CD4-positive, alpha-beta memory T cell (primary cell): Measurements from ENCODE around the gene SPHK1. TPM values are rescaled to one million over a fixed set of nuclear protein-coding genes. Genes with fewer than 3 reads are reported as not detected.

ENCODE experiments used
- CTCF ChIA-PET: fragments of 350-600 bp; sonication (Branson Sonifier 250); formaldehyde crosslinking; loops from one replicate; lab custom pipeline; 2021; ENCODE audit warnings: inconsistent platforms; ENCODE audit not compliant: partially characterized antibody; lab: Charles Lee
- POLR2A ChIA-PET: fragments of 350-600 bp; sonication (Branson Sonifier 250); formaldehyde crosslinking; loops from one replicate; lab custom pipeline; 2021; ENCODE audit not compliant: partially characterized antibody; lab: Charles Lee
- DNase-seq, 5 donors: peaks; one replicate each; pipeline versions ENCODE4 v3.0.0 to v3.0.0-alpha.2; 2020 to 2022; ENCODE audit warnings: mixed read lengths in 1 of 5
- H3K27ac ChIP-seq: one replicate; pipeline ENCODE4 v1.7.0; 2013; ENCODE audit warnings: low read depth, low read length
- H3K27me3 ChIP-seq: 2 replicates; pipeline ENCODE4 v1.7.0; 2013; ENCODE audit warnings: mild to moderate bottlenecking, low read length, moderate library complexity; ENCODE audit not compliant: insufficient read depth
- H3K36me3 ChIP-seq: 2 replicates; pipeline ENCODE4 v1.7.0; 2013; ENCODE audit warnings: mild to moderate bottlenecking, low read length, moderate library complexity; ENCODE audit not compliant: insufficient read depth
- H3K4me1 ChIP-seq: 2 replicates; pipeline ENCODE4 v1.7.0; 2013; ENCODE audit warnings: mild to moderate bottlenecking, low read length, moderate library complexity; ENCODE audit not compliant: insufficient read depth
- H3K4me3 ChIP-seq, 2 donors: one replicate each; pipeline ENCODE4 v1.7.0; 2013; ENCODE audit warnings: low read length in 2 of 2, mild to moderate bottlenecking in 1 of 2
- H3K9me3 ChIP-seq, 2 donors: one replicate each; pipeline ENCODE4 v1.7.0; 2013; ENCODE audit warnings: low read length in 2 of 2, control low read depth in 1 of 2; ENCODE audit not compliant: control insufficient read depth in 1 of 2
- H3K27ac Mint-ChIP-seq, 7 donors: one replicate each; pipeline ENCODE4 v1.8.0; 2020 to 2021; ENCODE audit warnings: mixed read lengths in 7 of 7, mild to moderate bottlenecking in 6 of 7, inconsistent platforms in 3 of 7, moderate library complexity in 3 of 7
- H3K27me3 Mint-ChIP-seq, 2 donors: one replicate each; pipeline ENCODE4 v1.8.0; 2020 to 2021; ENCODE audit warnings: mixed read lengths in 2 of 2
- H3K36me3 Mint-ChIP-seq, 2 donors: one replicate each; pipeline ENCODE4 v1.8.0; 2020 to 2021; ENCODE audit warnings: mixed read lengths in 2 of 2, inconsistent platforms in 1 of 2, mild to moderate bottlenecking in 1 of 2
- H3K4me1 Mint-ChIP-seq, 4 donors: one replicate each; pipeline ENCODE4 v1.8.0; 2020 to 2021; ENCODE audit warnings: mixed read lengths in 4 of 4, mild to moderate bottlenecking in 1 of 4
- H3K4me3 Mint-ChIP-seq, 8 donors: one replicate each; pipeline ENCODE4 v1.8.0; 2020 to 2021; ENCODE audit warnings: mixed read lengths in 8 of 8, mild to moderate bottlenecking in 7 of 8, moderate library complexity in 6 of 8, inconsistent platforms in 3 of 8
- H3K9me3 Mint-ChIP-seq, 8 donors: one replicate each; pipeline ENCODE4 v1.8.0; 2020 to 2021; ENCODE audit warnings: mixed read lengths in 8 of 8, mild to moderate bottlenecking in 5 of 8, inconsistent platforms in 3 of 8, moderate library complexity in 1 of 8
- intact Hi-C: fragments of 100-400 bp; cut with micrococcal nuclease; formaldehyde crosslinking; loops from one replicate; pipeline ENCODE4 v1.15.1; 2023
- polyA plus RNA-seq, 2 donors: library from polyadenylated mRNA; unstranded; fragments of 300-500 nt; fragmentation: Illumina TruSeq; gene quantifications; one replicate each; pipeline ENCODE4 v1.2.3, GENCODE V29; 2021
- total RNA-seq, 2 experiments: library from RNA; stranded (reverse); gene quantifications; one replicate each; pipeline ENCODE4 v1.2.3, GENCODE V29; 2021

SPHK1 gene
- total and polyA plus RNA-seq, 4 experiments from 2014 or later: 0.29 to 0.70 (median 0.67) TPM; not detected in 1

DNA sequence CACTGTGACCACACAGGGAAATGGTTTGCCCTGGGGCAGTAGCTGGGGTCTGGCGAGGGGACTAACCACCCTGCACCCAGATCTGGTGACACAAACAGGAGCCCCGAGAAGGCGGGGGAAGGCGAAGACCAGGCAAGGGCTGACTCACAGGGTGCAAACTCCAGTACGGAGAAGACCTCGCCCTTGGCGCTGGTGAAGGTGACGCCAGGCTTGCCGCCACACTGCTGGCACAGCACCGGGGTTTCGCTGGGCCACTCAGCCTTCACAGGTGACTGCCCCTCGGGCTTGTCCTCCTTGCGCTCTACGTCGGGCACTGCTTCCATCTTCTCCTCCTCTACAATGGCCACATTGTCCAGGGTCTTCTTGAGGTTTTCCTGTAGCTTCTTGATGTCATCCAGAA lies 11.6 kb downstream of the SPHK1 start:
- H3K27me3 ChIP-seq: no peaks in the 10 kb centered on the region
- Mint-ChIP-seq H3K4me1 (peaks cover 0 to 4% (median 2%) of the 10 kb centered on the region in 4 donors), H3K27me3 (no peaks in the 10 kb centered on the region), H3K27ac (no peak overlapping the region), H3K36me3 (peaks cover 29 to 52% of the 10 kb centered on the region in 2 donors), H3K9me3 (no peaks in the 10 kb centered on the region), H3K4me3 (no peak overlapping the region)
- no peaks in the 10 kb centered on the region for H3K9me3 ChIP-seq
- ChIA-PET CTCF (interaction anchor here (3.8 to 8.4 kb wide), 4 partner anchors 9 to 382 kb away, joined by 20 to 225 read pairs (median 85); partner anchors contain the start of genes QRICH2 and SPHK1), POLR2A (interaction anchor here (3.6 kb wide), 1 partner anchor 11 kb away, joined by 18 read pairs; the partner anchor contains the start of gene SPHK1)
- intact Hi-C loops: no loop called here
- H3K27ac ChIP-seq: no peak overlapping the region
- no peaks in the 10 kb centered on the region for H3K4me1 ChIP-seq
- no peak overlapping the region for H3K4me3 ChIP-seq
- no peak for DNase-seq
- peaks cover 62% of the 10 kb centered on the region for H3K36me3 ChIP-seq

DNA sequence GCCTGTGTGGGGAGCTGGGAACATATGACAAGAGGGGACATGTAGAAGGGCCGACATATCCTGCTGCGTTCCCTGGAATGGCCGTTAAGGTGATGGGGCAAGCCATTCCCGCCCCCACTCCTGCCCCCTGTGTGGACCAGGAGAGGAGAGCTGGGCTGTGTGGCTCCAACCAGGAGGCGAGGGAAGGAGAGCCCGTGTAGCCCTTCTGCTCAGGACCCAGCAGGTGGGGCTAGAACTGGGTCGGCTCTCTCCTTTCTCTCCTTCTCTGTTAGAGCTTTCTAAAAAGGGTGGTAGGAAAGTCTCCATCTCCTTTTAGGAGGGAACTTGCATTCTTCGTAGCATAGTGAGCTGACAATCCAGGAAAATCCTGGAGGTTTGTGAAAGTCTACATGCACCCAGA lies 12.8 kb downstream of the SPHK1 start:
- no peak overlapping the region for H3K4me3 Mint-ChIP-seq
- peaks cover 38 to 56% of the 10 kb centered on the region in 2 donors for H3K36me3 Mint-ChIP-seq
- intact Hi-C loops: no loop called here
- H3K27ac Mint-ChIP-seq: no peak overlapping the region
- no peaks in the 10 kb centered on the region for H3K9me3 ChIP-seq
- H3K4me1 ChIP-seq: no peaks in the 10 kb centered on the region
- H3K9me3 Mint-ChIP-seq: no peaks in the 10 kb centered on the region
- no peaks in the 10 kb centered on the region for H3K27me3 Mint-ChIP-seq
- H3K4me1 Mint-ChIP-seq: peaks cover 0 to 4% (median 2%) of the 10 kb centered on the region in 4 donors
- no peak for DNase-seq
- POLR2A ChIA-PET: interaction anchor here (1.5 to 3.6 kb wide), 2 partner anchors 12 to 44 kb away, joined by 6 to 18 read pairs; partner anchors contain the start of genes PRPSAP1 and SPHK1
- H3K36me3 ChIP-seq: peaks cover 67% of the 10 kb centered on the region
- no peak overlapping the region for H3K4me3 ChIP-seq
- no peak overlapping the region for H3K27ac ChIP-seq
- CTCF ChIA-PET: interaction anchor here (0.7 to 8.4 kb wide), 29 partner anchors 9 to 383 kb away, joined by 3 to 225 read pairs (median 8); partner anchors contain the start of genes PRPSAP1, QRICH2, RHBDF2 and SPHK1
- no peaks in the 10 kb centered on the region for H3K27me3 ChIP-seq

DNA sequence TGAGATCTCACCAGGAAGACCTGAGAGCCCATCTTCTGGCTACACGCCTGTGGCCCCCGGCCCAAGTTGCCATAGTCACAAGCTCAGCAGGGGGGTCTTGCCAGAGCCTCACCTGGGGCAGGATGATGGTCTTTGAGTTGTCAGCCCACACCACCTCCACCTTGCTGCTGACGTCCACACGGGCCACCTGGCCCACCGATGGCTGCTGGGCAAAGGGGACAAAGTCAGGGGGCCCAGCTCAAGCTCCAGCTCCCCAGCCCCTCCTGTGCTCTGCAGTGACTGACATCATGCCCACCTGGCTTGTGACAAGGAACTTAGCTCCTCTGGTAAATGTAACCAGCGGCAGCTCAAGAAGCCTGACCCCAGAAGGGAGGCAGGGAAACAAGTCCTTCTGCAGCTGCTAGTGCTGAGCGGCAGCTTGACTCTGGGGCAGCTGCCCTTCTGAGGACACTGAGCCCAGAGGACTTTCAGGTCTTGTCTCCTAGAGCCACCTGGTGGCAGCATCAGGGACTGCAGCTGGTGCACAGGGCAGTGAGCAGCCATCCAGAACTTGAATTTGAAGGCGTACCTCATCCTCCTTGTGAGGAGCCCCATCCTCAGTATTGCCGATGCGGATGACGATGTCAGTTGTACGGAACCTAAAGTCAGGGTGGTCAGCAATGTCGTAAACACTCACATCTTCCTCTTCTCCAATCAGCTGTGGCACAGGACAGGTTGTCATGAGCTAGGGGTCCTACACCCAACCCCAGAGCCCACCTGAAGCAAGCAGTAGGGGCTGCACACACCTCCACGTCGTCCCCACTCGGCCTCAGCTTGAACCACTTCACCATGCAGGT lies 13.5 kb downstream of the SPHK1 start:
- Mint-ChIP-seq H3K9me3 (no peaks in the 10 kb centered on the region), H3K4me3 (no peak overlapping the region), H3K36me3 (peaks cover 44 to 63% of the 10 kb centered on the region in 2 donors), H3K27me3 (no peaks in the 10 kb centered on the region), H3K4me1 (peaks cover 0 to 4% (median 2%) of the 10 kb centered on the region in 4 donors), H3K27ac (peak overlapping the region in 4 of 7 donors; percentile 5 to 82 (median 51))
- H3K9me3 ChIP-seq: no peaks in the 10 kb centered on the region
- H3K4me1 ChIP-seq: no peaks in the 10 kb centered on the region
- H3K36me3 ChIP-seq: peaks cover 75% of the 10 kb centered on the region
- H3K27me3 ChIP-seq: no peaks in the 10 kb centered on the region
- H3K27ac ChIP-seq: no peak overlapping the region
- ChIA-PET POLR2A (interaction anchor here (0.6 to 3.6 kb wide), 3 partner anchors 13 to 615 kb away, joined by 3 to 18 read pairs (median 6); partner anchors contain the start of genes PRPSAP1 and SPHK1), CTCF (interaction anchor here (0.7 to 8.4 kb wide), 49 partner anchors 8 to 765 kb away, joined by 3 to 225 read pairs (median 4); partner anchors contain the start of genes PRPSAP1, QRICH2, RHBDF2 and SPHK1)
- DNase-seq: peak; percentile 73 to 76 (median 74)
- no peak overlapping the region for H3K4me3 ChIP-seq
- intact Hi-C loops: loop anchor here (1.0 kb wide), 2 partner anchors 45 to 95 kb away; partner anchors contain the start of gene PRPSAP1

DNA sequence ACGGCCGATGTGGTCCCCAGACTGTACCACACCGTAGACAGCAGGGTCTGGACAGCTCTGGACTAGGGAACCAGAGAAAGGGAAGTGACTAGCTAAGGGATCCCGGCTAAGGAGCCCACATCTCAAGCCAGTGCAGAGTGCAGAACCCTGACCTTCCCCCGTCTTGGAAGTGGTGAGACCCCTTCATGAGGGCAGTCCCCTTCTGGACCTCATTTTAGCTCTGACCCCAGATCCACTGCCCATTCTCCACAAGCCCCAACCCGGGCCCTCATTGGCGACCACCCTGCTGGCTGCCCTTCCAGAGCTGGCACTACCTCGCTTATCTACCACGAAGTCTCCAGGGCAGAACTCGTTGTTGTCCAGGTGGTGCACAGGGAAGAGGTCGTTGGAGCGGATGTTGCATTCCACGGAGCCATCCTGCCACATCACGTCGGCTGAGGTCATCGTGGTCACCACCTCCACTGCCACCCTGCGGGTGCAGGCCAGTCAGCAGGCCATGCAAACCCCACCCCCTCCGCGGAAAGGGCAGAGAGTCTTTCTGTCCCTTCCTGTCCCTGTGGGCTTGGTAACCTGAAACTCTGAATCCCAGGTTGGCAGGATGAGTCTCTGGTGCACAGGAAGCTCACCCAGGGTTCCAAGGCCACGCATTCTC lies 14.2 kb downstream of the SPHK1 start:
- H3K36me3 ChIP-seq: peaks cover 79% of the 10 kb centered on the region
- intact Hi-C loops: loop anchor here (1.0 kb wide), 2 partner anchors 45 to 95 kb away; partner anchors contain the start of gene PRPSAP1

DNA sequence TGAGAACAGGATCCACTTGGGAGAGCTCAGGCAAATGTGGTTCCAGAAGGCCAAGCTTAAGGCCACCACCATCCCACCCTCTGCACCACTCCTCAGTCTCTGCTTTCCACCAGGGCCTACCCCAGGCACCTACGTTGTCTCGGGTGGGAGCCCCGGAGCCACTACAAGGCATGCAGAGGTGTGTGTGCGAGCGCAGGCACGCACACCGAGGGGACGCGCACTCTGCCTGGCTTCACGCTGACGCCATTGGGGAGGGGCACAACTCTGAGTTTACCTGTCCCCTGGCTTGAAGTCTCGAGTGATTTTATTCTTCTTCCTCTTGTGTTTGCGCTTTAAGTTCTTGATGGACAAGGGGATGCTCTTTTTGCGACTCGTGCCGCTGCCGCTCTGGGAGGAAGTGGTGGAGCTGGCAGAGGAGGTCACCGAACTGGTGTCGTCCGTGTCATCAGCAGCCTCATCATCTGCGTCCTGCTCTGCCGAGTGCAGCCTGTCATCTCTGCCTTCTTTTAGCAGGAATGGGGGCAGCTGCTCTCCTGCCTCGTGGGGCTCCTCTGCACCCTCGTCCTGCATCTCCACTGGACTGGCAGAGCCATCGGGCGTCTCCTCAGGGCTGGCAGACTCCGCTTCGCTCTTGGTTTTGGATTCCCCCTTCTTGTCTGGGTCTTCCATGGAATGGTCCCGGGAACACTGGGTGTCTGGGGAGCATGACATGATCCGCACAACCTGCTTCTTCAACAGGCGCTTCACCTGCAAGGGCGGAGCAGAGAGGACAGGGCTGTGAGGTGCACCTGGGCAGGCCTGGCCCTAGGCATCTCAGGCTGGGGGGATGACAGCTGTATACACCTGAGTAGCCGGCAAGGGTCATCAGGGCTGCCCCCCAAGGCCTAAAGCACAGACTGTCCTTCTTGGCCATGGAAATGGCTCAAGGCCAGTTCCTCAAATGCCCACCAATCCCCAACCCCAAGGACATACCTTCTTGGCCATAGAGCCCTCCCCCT lies 15.1 kb downstream of the SPHK1 start:
- Histone ChIP-seq H3K36me3 (peaks cover 81% of the 10 kb centered on the region), H3K27me3 (no peaks in the 10 kb centered on the region), H3K9me3 (no peaks in the 10 kb centered on the region), H3K27ac (no peak overlapping the region), H3K4me1 (no peaks in the 10 kb centered on the region), H3K4me3 (no peak overlapping the region)
- Mint-ChIP-seq H3K27ac (no peak overlapping the region), H3K4me3 (peak overlapping the region in 1 of 8 donors; percentile 7), H3K9me3 (no peaks in the 10 kb centered on the region), H3K4me1 (peaks cover 0 to 6% (median 4%) of the 10 kb centered on the region in 4 donors), H3K36me3 (peaks cover 49 to 68% of the 10 kb centered on the region in 2 donors), H3K27me3 (no peaks in the 10 kb centered on the region)
- intact Hi-C loops: no loop called here
- ChIA-PET CTCF (interaction anchor here (0.6 to 8.4 kb wide), 19 partner anchors 12 to 822 kb away, joined by 3 to 225 read pairs (median 9); partner anchors contain the start of genes QRICH2, RHBDF2 and SPHK1), POLR2A (interaction anchor here (3.6 kb wide), 1 partner anchor 14 kb away, joined by 18 read pairs; the partner anchor contains the start of gene SPHK1)
- DNase-seq: no peak

More for the DNA sequence above, 14.2 kb downstream of the SPHK1 start:
- Mint-ChIP-seq H3K4me1 (peaks cover 0 to 4% (median 2%) of the 10 kb centered on the region in 4 donors), H3K36me3 (peaks cover 46 to 64% of the 10 kb centered on the region in 2 donors), H3K9me3 (no peaks in the 10 kb centered on the region), H3K4me3 (no peak overlapping the region), H3K27me3 (no peaks in the 10 kb centered on the region), H3K27ac (peak overlapping the region in 1 of 7 donors; percentile 10)
- no peaks in the 10 kb centered on the region for H3K4me1 ChIP-seq
- POLR2A ChIA-PET: interaction anchor here (3.6 kb wide), 1 partner anchor 14 kb away, joined by 18 read pairs; the partner anchor contains the start of gene SPHK1
- CTCF ChIA-PET: interaction anchor here (0.6 to 8.4 kb wide), 42 partner anchors 7 to 823 kb away, joined by 3 to 225 read pairs (median 5); partner anchors contain the start of genes PRPSAP1, QRICH2, RHBDF2 and SPHK1
- no peaks in the 10 kb centered on the region for H3K27me3 ChIP-seq
- no peak overlapping the region for H3K4me3 ChIP-seq
- H3K9me3 ChIP-seq: no peaks in the 10 kb centered on the region
- H3K27ac ChIP-seq: no peak overlapping the region
- no peak for DNase-seq

DNA sequence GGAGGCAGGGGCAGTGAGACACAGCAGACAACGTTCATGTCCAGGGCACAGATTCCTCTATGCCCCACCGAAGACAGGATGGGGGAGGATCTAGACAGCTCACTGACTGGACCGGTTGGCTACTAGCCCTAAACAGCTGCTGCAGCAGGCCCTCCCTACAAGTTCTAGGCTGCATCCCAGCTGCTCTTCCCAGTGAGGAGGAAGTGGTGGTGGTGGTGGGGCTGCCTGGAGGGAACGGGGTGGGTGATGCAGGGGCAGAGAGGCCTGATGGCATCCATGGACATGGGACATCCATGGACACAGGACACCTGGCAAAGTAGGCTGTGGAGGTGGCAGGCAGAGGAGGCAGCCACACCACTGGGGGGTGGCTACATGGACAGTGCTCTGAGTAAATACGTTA lies 18.3 kb downstream of the SPHK1 start:
- Histone ChIP-seq H3K27ac (no peak overlapping the region), H3K9me3 (no peaks in the 10 kb centered on the region), H3K4me1 (no peaks in the 10 kb centered on the region), H3K36me3 (peaks cover 63% of the 10 kb centered on the region), H3K4me3 (no peak overlapping the region), H3K27me3 (no peaks in the 10 kb centered on the region)
- Mint-ChIP-seq H3K4me1 (peaks cover 0 to 7% (median 3%) of the 10 kb centered on the region in 4 donors), H3K9me3 (no peaks in the 10 kb centered on the region), H3K27me3 (no peaks in the 10 kb centered on the region), H3K4me3 (no peak overlapping the region), H3K27ac (no peak overlapping the region), H3K36me3 (peaks cover 46 to 67% of the 10 kb centered on the region in 2 donors)
- DNase-seq: no peak
- ChIA-PET POLR2A (no interaction called here), CTCF (interaction anchor here (1.0 to 7.5 kb wide), 3 partner anchors 13 to 100 kb away, joined by 3 to 225 read pairs (median 5); partner anchors contain the start of gene QRICH2)
- intact Hi-C loops: no loop called here
